Urinary bladder (tissue), 4 donors: ENCODE data around the gene ATP8A1. TPM values are rescaled to one million over a fixed set of nuclear protein-coding genes. Genes with fewer than 3 reads are reported as not detected.

ENCODE experiments used
- DNase-seq: peaks from one replicate; pipeline ENCODE4 v3.0.0-alpha.2; 2015; ENCODE audit errors: extremely low spot score
- H3K27ac ChIP-seq: one replicate; pipeline ENCODE4 v1.5.1; 2013; ENCODE audit warnings: low read depth, mild to moderate bottlenecking, moderate library complexity
- H3K36me3 ChIP-seq: one replicate; pipeline ENCODE4 v1.6.1; 2013; ENCODE audit warnings: mild to moderate bottlenecking, moderate library complexity; ENCODE audit not compliant: insufficient read depth
- H3K4me1 ChIP-seq: one replicate; pipeline ENCODE4 v1.6.1; 2013; ENCODE audit warnings: mild to moderate bottlenecking, moderate library complexity; ENCODE audit not compliant: insufficient read depth
- H3K4me3 ChIP-seq: one replicate; pipeline ENCODE4 v1.5.1; 2013; ENCODE audit warnings: low read depth, low read length
- WGBS: extraction: QIAGEN DNeasy Blood & Tissue Kit; methylation state at CpG from one replicate; pipeline ENCODE4 v1.1.7; 2013; 5-methylcytosine and 5-hydroxymethylcytosine counted together
- polyA plus RNA-seq: library from polyadenylated mRNA; stranded (reverse); fragments of 200-250 nt; gene quantifications from one replicate; pipeline ENCODE4 v1.2.3, GENCODE V29; 2013
- total RNA-seq: library from RNA; depleted of rRNA; stranded (reverse); fragments of >200 nt; gene quantifications from one replicate; pipeline ENCODE4 v1.2.3, GENCODE V29; 2014
- donor health status: healthy with polysubstance abuse.
- donor health status: healthy.

Gene ATP8A1
- total and polyA plus RNA-seq, 2 donors = 3.9 to 59.2 TPM

- Histone ChIP-seq H3K36me3 (no peaks in the 10 kb centered on the region), H3K4me3 (no peak overlapping the region), H3K4me1 (no peaks in the 10 kb centered on the region), H3K27ac (no peak overlapping the region)
- 54% methylated on average over 9 of the region's 9 CpGs for WGBS
- no peak for DNase-seq
Measured at GRCh38 chr4:42627885-42628646, 28.8 kb downstream of the ATP8A1 start.

- Histone ChIP-seq H3K36me3 (no peaks in the 10 kb centered on the region), H3K4me3 (no peak overlapping the region), H3K27ac (no peak overlapping the region), H3K4me1 (no peaks in the 10 kb centered on the region)
- 95% methylated on average over 4 of the region's 4 CpGs for WGBS
- no peak for DNase-seq
Measured at GRCh38 chr4:42626629-42627146, 30.2 kb downstream of the ATP8A1 start.

- Histone ChIP-seq H3K27ac (no peak overlapping the region), H3K4me1 (no peaks in the 10 kb centered on the region), H3K36me3 (no peaks in the 10 kb centered on the region), H3K4me3 (no peak overlapping the region)
- no peak for DNase-seq
- WGBS = 58% methylated on average over 4 of the region's 4 CpGs
Measured at GRCh38 chr4:42625329-42625728, 31.6 kb downstream of the ATP8A1 start.

GRCh38 chr4:42624551-42624950 lies 32.4 kb downstream of the ATP8A1 start:
- no peak overlapping the region for H3K4me3 ChIP-seq
- 90% methylated on average over 3 of the region's 3 CpGs for WGBS
- no peaks in the 10 kb centered on the region for H3K4me1 ChIP-seq
- no peaks in the 10 kb centered on the region for H3K36me3 ChIP-seq
- H3K27ac ChIP-seq = no peak overlapping the region
- no peak for DNase-seq

- no peaks in the 10 kb centered on the region for H3K4me1 ChIP-seq
- no peak for DNase-seq
- no peak overlapping the region for H3K27ac ChIP-seq
- H3K36me3 ChIP-seq = no peaks in the 10 kb centered on the region
- 82% methylated on average over 2 of the region's 2 CpGs for WGBS
- no peak overlapping the region for H3K4me3 ChIP-seq
Measured at GRCh38 chr4:42618023-42618422, 38.9 kb downstream of the ATP8A1 start.

GRCh38 chr4:42617030-42617429 lies 39.9 kb downstream of the ATP8A1 start:
- H3K4me3 ChIP-seq = no peak overlapping the region
- no peak overlapping the region for H3K27ac ChIP-seq
- 88% methylated on average over 2 of the region's 2 CpGs for WGBS
- H3K36me3 ChIP-seq = no peaks in the 10 kb centered on the region
- H3K4me1 ChIP-seq = no peaks in the 10 kb centered on the region
- no peak for DNase-seq

GRCh38 chr4:42616572-42616971 lies 40.3 kb downstream of the ATP8A1 start:
- Histone ChIP-seq H3K27ac (no peak overlapping the region), H3K4me1 (no peaks in the 10 kb centered on the region), H3K36me3 (no peaks in the 10 kb centered on the region), H3K4me3 (no peak overlapping the region)
- DNase-seq = no peak
- WGBS = 90% methylated on average over 6 of the region's 6 CpGs

GRCh38 chr4:42615131-42615763 lies 41.7 kb downstream of the ATP8A1 start:
- H3K27ac ChIP-seq = no peak overlapping the region
- no peak overlapping the region for H3K4me3 ChIP-seq
- H3K36me3 ChIP-seq = no peaks in the 10 kb centered on the region
- H3K4me1 ChIP-seq = no peaks in the 10 kb centered on the region
- no peak for DNase-seq
- 77% methylated on average over 2 of the region's 2 CpGs for WGBS

- Histone ChIP-seq H3K27ac (no peak overlapping the region), H3K4me1 (no peaks in the 10 kb centered on the region), H3K36me3 (no peaks in the 10 kb centered on the region), H3K4me3 (no peak overlapping the region)
- no peak for DNase-seq
- 56% methylated on average over 1 of the region's 1 CpG for WGBS
Measured at GRCh38 chr4:42612898-42613297, 44.0 kb downstream of the ATP8A1 start.

- whole genome bisulfite sequencing = 81% methylated on average over 4 of the region's 4 CpGs
- H3K27ac ChIP-seq = no peak overlapping the region
Measured at GRCh38 chr4:42610941-42611340, 46.0 kb downstream of the ATP8A1 start.

GRCh38 chr4:42609051-42609450 lies 47.9 kb downstream of the ATP8A1 start:
- 92% methylated on average over 4 of the region's 4 CpGs for WGBS
- Histone ChIP-seq H3K27ac (no peak overlapping the region), H3K4me3 (no peak overlapping the region), H3K36me3 (no peaks in the 10 kb centered on the region), H3K4me1 (no peaks in the 10 kb centered on the region)
- DNase-seq = no peak

More at GRCh38 chr4:42610941-42611340, 46.0 kb downstream of the ATP8A1 start:
- Histone ChIP-seq H3K36me3 (no peaks in the 10 kb centered on the region), H3K4me3 (no peak overlapping the region), H3K4me1 (no peaks in the 10 kb centered on the region)
- DNase-seq = no peak

- Histone ChIP-seq H3K36me3 (no peaks in the 10 kb centered on the region), H3K27ac (no peak overlapping the region), H3K4me1 (no peaks in the 10 kb centered on the region), H3K4me3 (no peak overlapping the region)
- 95% methylated on average over 3 of the region's 3 CpGs for WGBS
- no peak for DNase-seq
Measured at GRCh38 chr4:42608551-42608950, 48.4 kb downstream of the ATP8A1 start.

GRCh38 chr4:42607011-42607726 lies 49.7 kb downstream of the ATP8A1 start:
- 77% methylated on average over 3 of the region's 3 CpGs for WGBS
- H3K36me3 ChIP-seq = no peaks in the 10 kb centered on the region
- no peak overlapping the region for H3K4me3 ChIP-seq
- no peaks in the 10 kb centered on the region for H3K4me1 ChIP-seq
- no peak overlapping the region for H3K27ac ChIP-seq
- DNase-seq = no peak

GRCh38 chr4:42605264-42605663 lies 51.6 kb downstream of the ATP8A1 start:
- no peaks in the 10 kb centered on the region for H3K36me3 ChIP-seq
- H3K27ac ChIP-seq = no peak overlapping the region
- 82% methylated on average over 5 of the region's 5 CpGs for WGBS
- no peak for DNase-seq
- no peak overlapping the region for H3K4me3 ChIP-seq
- H3K4me1 ChIP-seq = no peaks in the 10 kb centered on the region
